Right atrium auricular region (tissue), 2 donors: ENCODE data around the gene LIPA. TPM values are rescaled to one million over a fixed set of nuclear protein-coding genes. Genes with fewer than 3 reads are reported as not detected.

Source experiments
- DNase-seq: peaks from one replicate; pipeline ENCODE4 v3.0.0-alpha.2; 2019; ENCODE audit warnings: low spot score
- H3K27ac ChIP-seq, 2 donors: fragments of 200-600 bp; sonication (generic); 1 replicate in 1 of 2; 2 replicates in 1 of 2; pipeline ENCODE4 v1.5.1; 2016 to 2019
- H3K27me3 ChIP-seq, 2 donors: fragments of 200-600 bp; sonication (generic); one replicate each; pipeline versions ENCODE4 v1.5.1 to v1.6.0; 2017 to 2019
- H3K36me3 ChIP-seq: fragments of 200-600 bp; sonication (generic); one replicate; pipeline ENCODE4 v1.5.1; 2016
- H3K4me1 ChIP-seq, 2 donors: fragments of 200-600 bp; sonication (generic); one replicate each; pipeline versions ENCODE4 v1.5.1 to v1.6.0; 2017 to 2019
- H3K4me3 ChIP-seq, 2 donors: fragments of 200-600 bp; sonication (generic); 1 replicate in 1 of 2; 2 replicates in 1 of 2; pipeline ENCODE4 v1.5.1; 2017 to 2019; ENCODE audit warnings: mild to moderate bottlenecking in 1 of 2, moderate library complexity in 1 of 2
- H3K9me3 ChIP-seq, 2 donors: fragments of 200-600 bp; sonication (generic); one replicate each; pipeline ENCODE4 v1.5.1; 2019
- CTCF ChIP-seq, 2 donors: fragments of 200-600 bp; sonication (generic); IDR thresholded peaks; one replicate each; pipeline ENCODE4 v1.5.1; 2019; ENCODE audit warnings: antibody characterized with exemption in 2 of 2
- total RNA-seq, 2 donors: library from RNA; depleted of rRNA; stranded (reverse); fragments of >200 nt; gene quantifications; one replicate each; pipeline ENCODE4 v1.1.0, GENCODE V29; 2016

The LIPA gene
- total RNA-seq, 2 donors from 2014 or later: 17.6 to 25.7 TPM

GRCh38 chr10:89242345-89242684, 9.3 kb downstream of the LIPA start:
- Histone ChIP-seq H3K27ac (no peak overlapping the region), H3K27me3 (no peaks in the 10 kb centered on the region), H3K4me1 (peaks cover 0 to 27% of the 10 kb centered on the region in 2 donors), H3K9me3 (no peaks in the 10 kb centered on the region), H3K36me3 (peaks cover 6% of the 10 kb centered on the region), H3K4me3 (no peak overlapping the region)
- TF ChIP-seq CTCF (IDR thresholded peaks at IDR 0.05): no peak
- no peak for DNase-seq

GRCh38 chr10:89241486-89242344, 9.9 kb downstream of the LIPA start:
- peak overlapping the region in 1 of 2 donors; percentile 53 for H3K27ac ChIP-seq
- H3K4me3 ChIP-seq: no peak overlapping the region
- H3K36me3 ChIP-seq: peaks cover 6% of the 10 kb centered on the region
- peaks cover 0 to 27% of the 10 kb centered on the region in 2 donors for H3K4me1 ChIP-seq
- no peaks in the 10 kb centered on the region for H3K27me3 ChIP-seq
- TF ChIP-seq CTCF (IDR thresholded peaks at IDR 0.05): no peak
- no peaks in the 10 kb centered on the region for H3K9me3 ChIP-seq
- DNase-seq: no peak

GRCh38 chr10:89241026-89241425, 10.5 kb downstream of the LIPA start:
- H3K9me3 ChIP-seq: no peaks in the 10 kb centered on the region
- TF ChIP-seq CTCF (IDR thresholded peaks at IDR 0.05): no peak
- no peak overlapping the region for H3K4me3 ChIP-seq
- no peaks in the 10 kb centered on the region for H3K27me3 ChIP-seq
- peaks cover 0 to 27% of the 10 kb centered on the region in 2 donors for H3K4me1 ChIP-seq
- DNase-seq: no peak
- no peak overlapping the region for H3K27ac ChIP-seq
- peaks cover 6% of the 10 kb centered on the region for H3K36me3 ChIP-seq

- H3K4me3 ChIP-seq: no peak overlapping the region
- H3K27ac ChIP-seq: no peak overlapping the region
- H3K9me3 ChIP-seq: no peaks in the 10 kb centered on the region
- no peak for TF ChIP-seq CTCF (IDR thresholded peaks at IDR 0.05)
- peaks cover 0 to 27% of the 10 kb centered on the region in 2 donors for H3K4me1 ChIP-seq
- H3K27me3 ChIP-seq: no peaks in the 10 kb centered on the region
- H3K36me3 ChIP-seq: peaks cover 6% of the 10 kb centered on the region
- no peak for DNase-seq
Observed at GRCh38 chr10:89240519-89240918, 11.1 kb downstream of the LIPA start.

- Histone ChIP-seq H3K27me3 (no peaks in the 10 kb centered on the region), H3K9me3 (no peaks in the 10 kb centered on the region), H3K4me3 (no peak overlapping the region), H3K36me3 (peaks cover 6% of the 10 kb centered on the region), H3K4me1 (peaks cover 0 to 34% of the 10 kb centered on the region in 2 donors), H3K27ac (no peak overlapping the region)
- no peak for TF ChIP-seq CTCF (IDR thresholded peaks at IDR 0.05)
- DNase-seq: no peak
Observed at GRCh38 chr10:89238956-89239644, 12.5 kb downstream of the LIPA start.
